Hepatocyte (in vitro differentiated cells): ENCODE measurements around the gene ASXL1. TPM values are rescaled to one million over a fixed set of nuclear protein-coding genes. Genes with fewer than 3 reads are reported as not detected.

Experiments
- DNase-seq: peaks from one replicate; pipeline ENCODE4 v3.0.0-alpha.2; 2016; ENCODE audit warnings: low spot score
- H2AFZ ChIP-seq: fragments of 200-600 bp; sonication (generic); 2 replicates; pipeline ENCODE4 v1.6.0; 2016; ENCODE audit warnings: antibody characterized with exemption, mild to moderate bottlenecking
- H3K27ac ChIP-seq: fragments of 200-600 bp; sonication (generic); 2 replicates; pipeline ENCODE4 v1.5.1; 2016; ENCODE audit warnings: mild to moderate bottlenecking
- H3K27me3 ChIP-seq: fragments of 200-600 bp; sonication (generic); 2 replicates; pipeline ENCODE4 v1.6.1; 2016
- H3K36me3 ChIP-seq: fragments of 200-600 bp; sonication (generic); replicated peaks from 2 replicates; pipeline ENCODE4 v1.5.1; 2016; ENCODE audit warnings: low read depth; ENCODE audit not compliant: insufficient read depth
- H3K4me1 ChIP-seq: fragments of 200-600 bp; sonication (generic); 2 replicates; pipeline ENCODE4 v1.5.1; 2016; ENCODE audit warnings: mild to moderate bottlenecking, moderate library complexity; ENCODE audit not compliant: insufficient read depth
- H3K4me2 ChIP-seq: fragments of 200-600 bp; sonication (generic); 2 replicates; pipeline ENCODE4 v1.6.0; 2016
- H3K4me3 ChIP-seq: fragments of 200-600 bp; sonication (generic); 2 replicates; pipeline ENCODE4 v1.5.1; 2016; ENCODE audit warnings: mild to moderate bottlenecking
- H3K79me2 ChIP-seq: fragments of 200-600 bp; sonication (generic); 2 replicates; pipeline ENCODE4 v1.6.0; 2017; ENCODE audit warnings: mild to moderate bottlenecking
- H3K9me2 ChIP-seq: fragments of 200-600 bp; sonication (generic); replicated peaks from 2 replicates; pipeline ENCODE4 v1.6.0; 2017; ENCODE audit warnings: mild to moderate bottlenecking; ENCODE audit not compliant: insufficient read depth
- H3K9me3 ChIP-seq: fragments of 200-600 bp; sonication (generic); 2 replicates; pipeline ENCODE4 v1.5.1; 2016; ENCODE audit warnings: low read depth, mild to moderate bottlenecking
- H4K20me1 ChIP-seq: fragments of 200-600 bp; sonication (generic); 2 replicates; pipeline ENCODE4 v1.6.0; 2016; ENCODE audit warnings: mild to moderate bottlenecking; ENCODE audit not compliant: insufficient read depth, poor library complexity, severe bottlenecking
- EZH2 ChIP-seq: fragments of 200-600 bp; sonication (generic); IDR thresholded peaks from 2 replicates; pipeline ENCODE4 v1.6.1; 2016; ENCODE audit warnings: antibody characterized with exemption, mild to moderate bottlenecking, borderline replicate concordance
- EZH2phosphoT487 ChIP-seq: fragments of 200-600 bp; sonication (generic); IDR thresholded peaks from one replicate; pipeline ENCODE4 v1.6.1; 2018; ENCODE audit warnings: antibody characterized with exemption, mild to moderate bottlenecking, low read depth, moderate library complexity; ENCODE audit not compliant: unreplicated experiment, severe bottlenecking
- WGBS: methylation state at CpG from one replicate; pipeline ENCODE4 v1.1.6; 2016; ENCODE audit warnings: low lambda C conversion rate; ENCODE audit errors: missing lambda C conversion rate; 5-methylcytosine and 5-hydroxymethylcytosine counted together
- polyA plus RNA-seq: library from polyadenylated mRNA; unstranded; fragments of >200 nt; fragmentation: Nextera tagmentation; extraction: Ambion mirVana; gene quantifications from 2 replicates; pipeline ENCODE4 v1.2.1, GENCODE V29; 2016
- total RNA-seq: library from RNA; depleted of rRNA; stranded (reverse); fragments of >200 nt; gene quantifications from 2 replicates; pipeline ENCODE4 v1.2.3, GENCODE V29; 2014
- TF ChIP-seq, protein P1 (sequence below): fragments of 200-600 bp; sonication (generic); IDR thresholded peaks from 2 replicates; pipeline ENCODE4 v1.5.1; 2016; ENCODE audit warnings: antibody characterized with exemption, mild to moderate bottlenecking; ENCODE audit not compliant: poor library complexity

The ASXL1 gene
- total and polyA plus RNA-seq, 2 experiments from 2014 or later = 82.0 to 95.6 TPM

DNA sequence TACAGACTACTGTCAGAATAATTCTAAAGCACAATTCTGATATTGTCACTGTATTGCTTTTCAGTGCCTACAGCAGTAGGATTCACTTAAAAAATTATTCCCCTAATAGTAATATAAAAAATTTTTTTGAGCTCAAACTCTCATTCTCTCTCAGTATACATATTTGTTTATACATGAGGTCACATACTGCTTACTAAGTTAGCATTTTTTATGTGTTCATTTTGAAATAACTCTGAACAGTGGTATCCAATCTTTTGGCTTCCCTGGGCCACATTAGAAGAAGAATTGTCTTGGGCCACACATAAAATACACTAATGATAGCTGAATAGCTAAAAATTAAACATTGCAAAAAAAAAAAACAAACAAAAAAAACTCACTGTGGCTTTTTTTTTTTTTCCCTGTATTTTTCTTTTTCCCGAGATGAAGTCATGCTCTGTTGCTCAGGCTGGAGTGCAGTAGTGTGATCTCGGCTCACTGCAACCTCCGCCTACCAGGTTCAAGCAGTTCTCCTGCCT lies 38.6 kb downstream of the ASXL1 start:
- H3K4me1 ChIP-seq = no peaks in the 10 kb centered on the region

DNA sequence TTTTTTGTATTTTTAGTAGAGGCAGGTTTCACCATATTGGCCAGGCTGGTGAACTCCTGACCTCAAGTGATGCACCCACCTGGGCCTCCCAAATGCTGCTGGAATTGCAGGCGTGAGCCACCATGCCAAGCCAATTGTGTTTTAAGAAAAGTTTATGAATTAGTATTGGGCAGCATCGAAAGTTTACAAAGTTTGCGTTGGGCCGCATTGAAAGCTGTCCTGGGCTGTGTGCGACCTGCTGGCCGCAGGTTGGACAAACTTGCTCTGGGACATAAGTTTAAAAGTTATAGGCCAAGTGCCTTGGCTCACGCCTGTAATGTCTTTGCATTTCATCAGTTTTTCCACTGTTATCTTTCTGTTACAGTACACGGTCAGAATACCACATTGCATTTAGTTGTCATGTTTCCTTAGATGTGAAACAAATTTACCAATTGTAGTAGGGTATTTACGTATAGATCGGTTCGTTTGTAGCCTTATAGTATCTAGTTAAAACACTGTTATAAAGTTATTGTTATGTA lies 39.5 kb downstream of the ASXL1 start:
- Histone ChIP-seq H2AFZ (no peak overlapping the region), H3K27ac (no peak overlapping the region), H3K36me3 (no peaks in the 10 kb centered on the region), H3K79me2 (peaks cover 95% of the 10 kb centered on the region), H3K4me2 (no peak overlapping the region), H3K27me3 (no peaks in the 10 kb centered on the region), H3K9me2 (no peaks in the 10 kb centered on the region), H3K9me3 (no peaks in the 10 kb centered on the region), H3K4me1 (no peaks in the 10 kb centered on the region), H3K4me3 (no peak overlapping the region), H4K20me1 (peaks cover 17% of the 10 kb centered on the region)
- DNase-seq = no peak
- TF ChIP-seq, protein P1, sequence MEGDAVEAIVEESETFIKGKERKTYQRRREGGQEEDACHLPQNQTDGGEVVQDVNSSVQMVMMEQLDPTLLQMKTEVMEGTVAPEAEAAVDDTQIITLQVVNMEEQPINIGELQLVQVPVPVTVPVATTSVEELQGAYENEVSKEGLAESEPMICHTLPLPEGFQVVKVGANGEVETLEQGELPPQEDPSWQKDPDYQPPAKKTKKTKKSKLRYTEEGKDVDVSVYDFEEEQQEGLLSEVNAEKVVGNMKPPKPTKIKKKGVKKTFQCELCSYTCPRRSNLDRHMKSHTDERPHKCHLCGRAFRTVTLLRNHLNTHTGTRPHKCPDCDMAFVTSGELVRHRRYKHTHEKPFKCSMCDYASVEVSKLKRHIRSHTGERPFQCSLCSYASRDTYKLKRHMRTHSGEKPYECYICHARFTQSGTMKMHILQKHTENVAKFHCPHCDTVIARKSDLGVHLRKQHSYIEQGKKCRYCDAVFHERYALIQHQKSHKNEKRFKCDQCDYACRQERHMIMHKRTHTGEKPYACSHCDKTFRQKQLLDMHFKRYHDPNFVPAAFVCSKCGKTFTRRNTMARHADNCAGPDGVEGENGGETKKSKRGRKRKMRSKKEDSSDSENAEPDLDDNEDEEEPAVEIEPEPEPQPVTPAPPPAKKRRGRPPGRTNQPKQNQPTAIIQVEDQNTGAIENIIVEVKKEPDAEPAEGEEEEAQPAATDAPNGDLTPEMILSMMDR = no peak
- TF ChIP-seq EZH2 (no peak), EZH2phosphoT487 (no peak)
- 96% methylated on average over 11 of the region's 11 CpGs for WGBS

More for the DNA sequence above, 38.6 kb downstream of the ASXL1 start:
- TF ChIP-seq EZH2phosphoT487 (no peak), EZH2 (no peak)
- TF ChIP-seq, protein P1 = no peak
- Histone ChIP-seq H3K9me2 (no peaks in the 10 kb centered on the region), H3K27ac (no peak overlapping the region), H3K9me3 (no peaks in the 10 kb centered on the region), H3K36me3 (no peaks in the 10 kb centered on the region), H3K79me2 (peaks cover 95% of the 10 kb centered on the region), H3K4me2 (no peak overlapping the region), H2AFZ (no peak overlapping the region), H3K27me3 (no peaks in the 10 kb centered on the region), H4K20me1 (peaks cover 15% of the 10 kb centered on the region), H3K4me3 (no peak overlapping the region)
- WGBS = 91% methylated on average over 3 of the region's 3 CpGs
- no peak for DNase-seq

DNA sequence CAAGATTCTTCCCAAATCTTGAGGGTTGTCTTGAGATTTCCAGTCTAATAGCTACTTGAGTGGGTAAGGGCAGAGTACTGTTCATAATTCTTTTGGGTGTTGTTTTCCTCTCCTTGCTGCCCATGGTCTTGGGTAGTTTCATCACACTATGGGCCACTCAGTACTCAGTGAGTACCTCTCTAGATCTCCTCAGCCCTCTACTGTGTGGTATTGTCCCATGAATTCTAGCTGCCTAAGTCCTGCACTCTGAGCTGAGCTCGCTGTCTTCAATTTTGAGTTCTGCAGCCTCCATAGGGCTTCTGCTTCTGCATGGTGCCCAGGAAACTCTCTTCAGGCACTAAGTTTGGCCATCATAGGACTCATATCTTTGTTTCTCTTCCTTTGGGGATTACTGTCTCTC lies 42.3 kb downstream of the ASXL1 start:
- H3K4me1 ChIP-seq = no peaks in the 10 kb centered on the region
- H4K20me1 ChIP-seq = peaks cover 31% of the 10 kb centered on the region
- H3K27ac ChIP-seq = no peak overlapping the region
- no peak overlapping the region for H3K4me2 ChIP-seq
- no peak for TF ChIP-seq EZH2
- no peak for TF ChIP-seq EZH2phosphoT487
- TF ChIP-seq, protein P1 = no peak
- H3K36me3 ChIP-seq = no peaks in the 10 kb centered on the region
- WGBS = 95% methylated on average over 1 of the region's 1 CpG
- H3K27me3 ChIP-seq = no peaks in the 10 kb centered on the region
- H3K79me2 ChIP-seq = peaks cover 94% of the 10 kb centered on the region
- H3K4me3 ChIP-seq = no peak overlapping the region
- no peaks in the 10 kb centered on the region for H3K9me2 ChIP-seq
- no peak for DNase-seq
- H2AFZ ChIP-seq = no peak overlapping the region
- no peaks in the 10 kb centered on the region for H3K9me3 ChIP-seq
